KMS-11 (cell line): ENCODE results near the gene MYOT.

ENCODE experiments used
- H2AFZ ChIP-seq: fragments of 200-600 bp; sonication (generic); 2 replicates; pipeline ENCODE4 v1.6.1; 2016; ENCODE audit warnings: antibody characterized with exemption, mixed run types, low read depth
- H3K27ac ChIP-seq: fragments of 200-600 bp; sonication (generic); 2 replicates; pipeline ENCODE4 v1.6.1; 2016; ENCODE audit warnings: mild to moderate bottlenecking, mixed run types
- H3K27me3 ChIP-seq: fragments of 200-600 bp; sonication (generic); 2 replicates; pipeline ENCODE4 v1.6.1; 2017; ENCODE audit warnings: mild to moderate bottlenecking, low read depth, mixed run types, moderate library complexity; ENCODE audit not compliant: insufficient read depth
- H3K36me3 ChIP-seq: fragments of 200-600 bp; sonication (generic); 2 replicates; pipeline ENCODE4 v1.6.1; 2017; ENCODE audit warnings: mild to moderate bottlenecking, mixed run types; ENCODE audit not compliant: insufficient read depth
- H3K4me1 ChIP-seq: fragments of 200-600 bp; sonication (generic); 2 replicates; pipeline ENCODE4 v1.6.1; 2016; ENCODE audit warnings: mild to moderate bottlenecking, low read depth, mixed run types; ENCODE audit not compliant: poor library complexity, severe bottlenecking
- H3K4me2 ChIP-seq: fragments of 200-600 bp; sonication (generic); 2 replicates; pipeline ENCODE4 v1.7.0; 2016; ENCODE audit warnings: mild to moderate bottlenecking, mixed run types
- H3K4me3 ChIP-seq: fragments of 200-600 bp; sonication (generic); IDR thresholded peaks from 2 replicates; pipeline ENCODE4 v1.6.1; 2017; ENCODE audit warnings: low read depth, low read length, mixed read lengths; ENCODE audit not compliant: insufficient read depth
- H3K79me2 ChIP-seq: fragments of 200-600 bp; sonication (generic); 2 replicates; pipeline ENCODE4 v1.6.1; 2016; ENCODE audit warnings: low read depth, mixed run types; ENCODE audit not compliant: insufficient read depth
- H3K9ac ChIP-seq: fragments of 200-600 bp; sonication (generic); 2 replicates; pipeline ENCODE4 v1.6.1; 2016; ENCODE audit warnings: mild to moderate bottlenecking, mixed run types
- H4K20me1 ChIP-seq: fragments of 200-600 bp; sonication (generic); 2 replicates; pipeline ENCODE4 v1.6.1; 2016; ENCODE audit warnings: mild to moderate bottlenecking, mixed run types; ENCODE audit not compliant: insufficient read depth
- TF ChIP-seq, protein P1 (sequence below): fragments of 200-600 bp; sonication (generic); conservative IDR thresholded peaks from 2 replicates; pipeline ENCODE4 v1.6.1; 2017; ENCODE audit warnings: low read depth, mild to moderate bottlenecking, antibody characterized with exemption, low read length, moderate library complexity, mixed read lengths

The MYOT gene

DNA sequence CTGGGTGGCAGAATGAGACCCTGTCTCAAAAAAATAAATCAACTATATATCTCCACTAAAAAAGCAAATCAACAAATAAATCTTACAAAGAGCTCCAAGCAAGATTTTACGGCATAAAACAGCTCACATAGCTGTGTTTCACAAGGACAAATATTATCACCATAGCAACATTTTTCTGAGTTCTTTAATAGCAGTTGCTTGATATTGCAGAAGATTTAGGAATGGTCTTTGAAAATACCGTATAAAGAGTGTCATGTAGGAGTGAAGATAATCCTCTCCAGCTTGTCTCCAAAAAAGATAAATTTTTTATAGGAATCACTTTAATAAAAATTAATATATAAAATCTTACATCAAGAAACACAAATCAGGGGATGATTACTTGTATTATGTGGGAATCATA, 36.6 kb upstream of the MYOT start:
- no peak overlapping the region for H3K9ac ChIP-seq
- H3K27me3 ChIP-seq = no peaks in the 10 kb centered on the region
- TF ChIP-seq, protein P1, sequence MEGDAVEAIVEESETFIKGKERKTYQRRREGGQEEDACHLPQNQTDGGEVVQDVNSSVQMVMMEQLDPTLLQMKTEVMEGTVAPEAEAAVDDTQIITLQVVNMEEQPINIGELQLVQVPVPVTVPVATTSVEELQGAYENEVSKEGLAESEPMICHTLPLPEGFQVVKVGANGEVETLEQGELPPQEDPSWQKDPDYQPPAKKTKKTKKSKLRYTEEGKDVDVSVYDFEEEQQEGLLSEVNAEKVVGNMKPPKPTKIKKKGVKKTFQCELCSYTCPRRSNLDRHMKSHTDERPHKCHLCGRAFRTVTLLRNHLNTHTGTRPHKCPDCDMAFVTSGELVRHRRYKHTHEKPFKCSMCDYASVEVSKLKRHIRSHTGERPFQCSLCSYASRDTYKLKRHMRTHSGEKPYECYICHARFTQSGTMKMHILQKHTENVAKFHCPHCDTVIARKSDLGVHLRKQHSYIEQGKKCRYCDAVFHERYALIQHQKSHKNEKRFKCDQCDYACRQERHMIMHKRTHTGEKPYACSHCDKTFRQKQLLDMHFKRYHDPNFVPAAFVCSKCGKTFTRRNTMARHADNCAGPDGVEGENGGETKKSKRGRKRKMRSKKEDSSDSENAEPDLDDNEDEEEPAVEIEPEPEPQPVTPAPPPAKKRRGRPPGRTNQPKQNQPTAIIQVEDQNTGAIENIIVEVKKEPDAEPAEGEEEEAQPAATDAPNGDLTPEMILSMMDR = no peak
- no peak overlapping the region for H3K4me2 ChIP-seq
- H3K4me1 ChIP-seq = no peaks in the 10 kb centered on the region
- H4K20me1 ChIP-seq = no peaks in the 10 kb centered on the region
- no peak overlapping the region for H3K27ac ChIP-seq
- no peaks in the 10 kb centered on the region for H3K36me3 ChIP-seq
- H2AFZ ChIP-seq = no peak overlapping the region
- H3K79me2 ChIP-seq = no peaks in the 10 kb centered on the region
- H3K4me3 ChIP-seq = no peak overlapping the region

DNA sequence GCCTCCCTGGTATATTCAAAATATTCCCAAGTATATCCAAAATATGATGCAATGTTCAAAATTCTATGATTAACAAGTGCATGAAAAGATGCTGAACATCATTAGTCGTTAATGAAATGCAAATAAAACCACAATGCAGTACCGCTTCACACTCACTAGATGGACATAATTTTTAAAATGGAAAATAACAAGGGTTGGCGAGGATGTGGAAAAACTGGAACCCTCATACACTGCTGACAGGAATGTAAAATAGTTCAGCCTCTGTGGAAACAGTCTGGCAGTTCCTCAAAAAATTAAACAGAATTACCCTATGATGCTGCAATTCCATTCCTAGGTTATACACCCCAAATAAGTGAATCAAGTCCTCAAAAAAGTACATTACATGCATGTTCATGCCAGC, 36.1 kb upstream of the MYOT start:
- Histone ChIP-seq H3K4me1 (no peaks in the 10 kb centered on the region), H3K9ac (no peak overlapping the region), H3K79me2 (no peaks in the 10 kb centered on the region), H3K4me3 (no peak overlapping the region), H3K27me3 (no peaks in the 10 kb centered on the region), H4K20me1 (no peaks in the 10 kb centered on the region), H3K36me3 (no peaks in the 10 kb centered on the region), H3K27ac (no peak overlapping the region), H2AFZ (no peak overlapping the region), H3K4me2 (no peak overlapping the region)
- TF ChIP-seq, protein P1 = no peak

DNA sequence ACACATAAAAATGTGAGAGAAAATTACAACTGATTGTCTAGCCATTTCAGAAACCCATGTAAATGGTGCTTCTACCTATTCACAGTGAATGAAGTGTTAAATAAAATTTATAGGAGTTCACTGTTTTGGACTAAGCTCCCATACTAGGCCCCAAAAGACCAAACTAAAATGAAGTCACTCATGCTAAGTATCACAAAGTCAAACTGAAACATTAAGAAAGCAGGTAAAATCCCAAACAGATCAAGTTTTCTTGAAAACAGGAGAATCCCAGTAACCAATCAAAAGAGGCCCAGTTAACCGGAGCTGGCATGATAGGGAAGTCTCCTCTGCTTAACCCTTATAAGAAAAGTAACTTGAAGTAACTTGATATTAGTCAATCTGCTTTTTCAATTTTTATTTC, 35.2 kb upstream of the MYOT start:
- TF ChIP-seq, protein P1 = no peak
- H3K27ac ChIP-seq = no peak overlapping the region
- no peaks in the 10 kb centered on the region for H3K27me3 ChIP-seq
- no peak overlapping the region for H2AFZ ChIP-seq
- no peaks in the 10 kb centered on the region for H3K36me3 ChIP-seq
- no peaks in the 10 kb centered on the region for H3K79me2 ChIP-seq
- H4K20me1 ChIP-seq = no peaks in the 10 kb centered on the region
- no peak overlapping the region for H3K4me3 ChIP-seq
- H3K4me1 ChIP-seq = no peaks in the 10 kb centered on the region
- H3K9ac ChIP-seq = no peak overlapping the region
- H3K4me2 ChIP-seq = no peak overlapping the region

DNA sequence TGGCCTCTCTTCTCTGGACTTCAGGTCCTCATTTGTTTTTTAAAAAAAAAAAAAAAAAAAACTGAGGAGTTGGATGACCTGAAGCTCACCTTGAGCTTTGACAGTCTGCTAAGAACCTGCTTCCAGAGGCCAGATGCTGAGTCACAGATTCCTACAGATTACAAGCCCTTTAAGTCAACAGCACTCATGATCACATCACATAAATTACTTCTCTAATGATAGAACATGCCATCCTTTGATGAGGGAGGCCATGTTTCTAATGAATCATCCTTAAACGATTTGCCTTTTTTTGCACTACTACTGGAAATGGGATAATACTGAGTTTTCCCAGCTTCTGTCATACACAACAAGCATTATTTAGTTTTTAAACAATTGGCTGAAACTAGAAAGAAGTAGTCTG, 34.2 kb upstream of the MYOT start:
- H2AFZ ChIP-seq = no peak overlapping the region
- H3K79me2 ChIP-seq = no peaks in the 10 kb centered on the region
- H3K4me3 ChIP-seq = no peak overlapping the region
- no peak overlapping the region for H3K9ac ChIP-seq
- H3K36me3 ChIP-seq = no peaks in the 10 kb centered on the region
- TF ChIP-seq, protein P1 = no peak
- H3K27me3 ChIP-seq = no peaks in the 10 kb centered on the region
- no peaks in the 10 kb centered on the region for H4K20me1 ChIP-seq
- H3K27ac ChIP-seq = no peak overlapping the region
- H3K4me2 ChIP-seq = no peak overlapping the region
- no peaks in the 10 kb centered on the region for H3K4me1 ChIP-seq
